ENCODE measurements around the gene KIAA1755. TPM values are rescaled to one million over a fixed set of nuclear protein-coding genes. Genes with fewer than 3 reads are reported as not detected.
A peak's percentile ranks its signal among the peaks of the same experiment; 100 is the strongest.

KIAA1755 gene
- total and polyA plus RNA-seq, 8 donors: 1.2 to 9.4 (median 3.1) TPM; not detected in 1

- no peak overlapping the region for H3K4me3 ChIP-seq
- peaks cover 0 to 12% (median 0%) of the 10 kb centered on the region in 3 donors for H3K27me3 ChIP-seq
- no peak overlapping the region for H3K27ac ChIP-seq
- H3K4me1 ChIP-seq: peaks cover 0 to 11% (median 8%) of the 10 kb centered on the region in 4 donors
- intact Hi-C loops (cut with DNase I; ENCODE audit: low total_unique reads): no loop called here
- no peaks in the 10 kb centered on the region for H3K36me3 ChIP-seq
- TF ChIP-seq, protein P1, sequence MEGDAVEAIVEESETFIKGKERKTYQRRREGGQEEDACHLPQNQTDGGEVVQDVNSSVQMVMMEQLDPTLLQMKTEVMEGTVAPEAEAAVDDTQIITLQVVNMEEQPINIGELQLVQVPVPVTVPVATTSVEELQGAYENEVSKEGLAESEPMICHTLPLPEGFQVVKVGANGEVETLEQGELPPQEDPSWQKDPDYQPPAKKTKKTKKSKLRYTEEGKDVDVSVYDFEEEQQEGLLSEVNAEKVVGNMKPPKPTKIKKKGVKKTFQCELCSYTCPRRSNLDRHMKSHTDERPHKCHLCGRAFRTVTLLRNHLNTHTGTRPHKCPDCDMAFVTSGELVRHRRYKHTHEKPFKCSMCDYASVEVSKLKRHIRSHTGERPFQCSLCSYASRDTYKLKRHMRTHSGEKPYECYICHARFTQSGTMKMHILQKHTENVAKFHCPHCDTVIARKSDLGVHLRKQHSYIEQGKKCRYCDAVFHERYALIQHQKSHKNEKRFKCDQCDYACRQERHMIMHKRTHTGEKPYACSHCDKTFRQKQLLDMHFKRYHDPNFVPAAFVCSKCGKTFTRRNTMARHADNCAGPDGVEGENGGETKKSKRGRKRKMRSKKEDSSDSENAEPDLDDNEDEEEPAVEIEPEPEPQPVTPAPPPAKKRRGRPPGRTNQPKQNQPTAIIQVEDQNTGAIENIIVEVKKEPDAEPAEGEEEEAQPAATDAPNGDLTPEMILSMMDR (IDR thresholded peaks at IDR 0.05): no peak
- TF ChIP-seq POLR2A (IDR thresholded peaks at IDR 0.05): no peak
- no peak for TF ChIP-seq EP300 (IDR thresholded peaks at IDR 0.05)
- no peak for TF ChIP-seq POLR2AphosphoS5 (IDR thresholded peaks at IDR 0.05)
- DNase-seq: no peak
- WGBS, 5 donors: 61 to 74% (median 71%) methylated on average over 2 of the region's 2 CpGs
- H3K9me3 ChIP-seq: peaks cover 0 to 5% (median 0%) of the 10 kb centered on the region in 4 donors
Measured at GRCh38 chr20:38267296-38267695, 6.8 kb upstream of the KIAA1755 start.

DNA sequence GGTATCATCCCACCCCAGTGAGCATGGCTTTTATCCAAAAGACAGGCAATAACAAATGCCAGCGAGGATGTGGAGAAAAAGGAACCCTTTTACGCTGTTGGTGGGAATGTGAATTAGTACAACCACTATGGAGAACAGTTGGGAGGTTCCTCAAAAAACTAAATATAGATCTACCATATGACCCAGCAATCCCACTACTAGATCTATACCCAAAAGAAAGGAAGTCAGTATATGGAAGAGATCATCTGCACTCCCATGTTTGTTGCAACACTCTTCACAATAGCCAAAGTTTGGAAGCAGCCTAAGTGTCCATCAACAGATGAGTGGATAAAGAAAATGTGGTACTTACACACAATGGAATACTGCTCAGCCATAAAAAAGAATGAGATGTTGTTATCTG lies 5.9 kb upstream of the KIAA1755 start:
- TF ChIP-seq EP300 (IDR thresholded peaks at IDR 0.05) (no peak), POLR2A (IDR thresholded peaks at IDR 0.05) (no peak), POLR2AphosphoS5 (IDR thresholded peaks at IDR 0.05) (no peak)
- TF ChIP-seq, protein P1 (IDR thresholded peaks at IDR 0.05): no peak
- Histone ChIP-seq H3K27me3 (peaks cover 0 to 18% (median 5%) of the 10 kb centered on the region in 3 donors), H3K36me3 (no peaks in the 10 kb centered on the region), H3K4me3 (no peak overlapping the region), H3K4me1 (peaks cover 0 to 11% (median 5%) of the 10 kb centered on the region in 4 donors), H3K9me3 (peaks cover 0 to 5% (median 0%) of the 10 kb centered on the region in 4 donors), H3K27ac (no peak overlapping the region)
- intact Hi-C loops (cut with DNase I; ENCODE audit: low total_unique reads): no loop called here
- WGBS, 5 donors: 86 to 97% (median 89%) methylated on average over 2 of the region's 2 CpGs
- DNase-seq: no peak

GRCh38 chr20:38262931-38263330 lies 2.4 kb upstream of the KIAA1755 start:
- Histone ChIP-seq H3K36me3 (no peaks in the 10 kb centered on the region), H3K27me3 (peaks cover 0 to 38% (median 24%) of the 10 kb centered on the region in 3 donors), H3K4me1 (peaks cover 9 to 18% (median 10%) of the 10 kb centered on the region in 4 donors), H3K4me3 (no peak overlapping the region), H3K27ac (no peak overlapping the region), H3K9me3 (peaks cover 0 to 5% (median 0%) of the 10 kb centered on the region in 4 donors)
- DNase-seq: no peak
- WGBS, 5 donors: 81 to 88% (median 87%) methylated on average over 6 of the region's 6 CpGs
- TF ChIP-seq POLR2A (IDR thresholded peaks at IDR 0.05): no peak
- TF ChIP-seq EP300 (IDR thresholded peaks at IDR 0.05): no peak
- TF ChIP-seq POLR2AphosphoS5 (IDR thresholded peaks at IDR 0.05): no peak
- TF ChIP-seq, protein P1 (IDR thresholded peaks at IDR 0.05): no peak
- intact Hi-C loops (cut with DNase I; ENCODE audit: low total_unique reads): no loop called here

DNA sequence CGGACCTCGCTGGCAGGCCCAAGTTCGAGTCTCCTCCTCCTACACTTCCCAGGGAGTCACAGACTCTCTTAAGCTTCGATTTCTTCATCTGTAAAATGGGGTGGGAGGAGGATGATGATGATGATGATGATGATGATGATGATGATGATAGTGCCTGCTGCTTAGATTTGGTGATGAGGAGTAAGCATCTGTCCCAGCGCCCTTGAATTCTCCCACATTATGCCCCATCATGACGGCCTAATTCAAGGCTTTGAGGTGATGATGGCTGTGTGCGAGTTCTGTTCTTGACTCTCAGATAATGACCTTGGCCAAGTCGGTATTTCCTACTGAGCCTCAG lies 487 bp upstream of the KIAA1755 start:
- Histone ChIP-seq H3K27me3 (peaks cover 0 to 38% (median 24%) of the 10 kb centered on the region in 3 donors), H3K9me3 (peaks cover 0 to 5% (median 0%) of the 10 kb centered on the region in 4 donors), H3K36me3 (no peaks in the 10 kb centered on the region), H3K27ac (peak overlapping the region in 4 of 5 donors; percentile 74 to 89 (median 84)), H3K4me3 (peak overlapping the region in 3 of 4 donors; percentile 40 to 47 (median 42)), H3K4me1 (peaks cover 9 to 18% (median 10%) of the 10 kb centered on the region in 4 donors)
- no peak for DNase-seq
- no peak for TF ChIP-seq POLR2A (IDR thresholded peaks at IDR 0.05)
- no peak for TF ChIP-seq POLR2AphosphoS5 (IDR thresholded peaks at IDR 0.05)
- TF ChIP-seq, protein P1 (IDR thresholded peaks at IDR 0.05): no peak
- no peak for TF ChIP-seq EP300 (IDR thresholded peaks at IDR 0.05)
- WGBS, 5 donors: 47 to 66% (median 58%) methylated on average over 8 of the region's 8 CpGs
- intact Hi-C loops (cut with DNase I; ENCODE audit: low total_unique reads): no loop called here
